ENCODE measurements around the gene ZFR2.
"Not testable (repeated sequence)": the region's sequence is repeated elsewhere in the genome, so short reads cannot be mapped to it uniquely, and the experiment has no call there.

- TF ChIP-seq, protein P1, sequence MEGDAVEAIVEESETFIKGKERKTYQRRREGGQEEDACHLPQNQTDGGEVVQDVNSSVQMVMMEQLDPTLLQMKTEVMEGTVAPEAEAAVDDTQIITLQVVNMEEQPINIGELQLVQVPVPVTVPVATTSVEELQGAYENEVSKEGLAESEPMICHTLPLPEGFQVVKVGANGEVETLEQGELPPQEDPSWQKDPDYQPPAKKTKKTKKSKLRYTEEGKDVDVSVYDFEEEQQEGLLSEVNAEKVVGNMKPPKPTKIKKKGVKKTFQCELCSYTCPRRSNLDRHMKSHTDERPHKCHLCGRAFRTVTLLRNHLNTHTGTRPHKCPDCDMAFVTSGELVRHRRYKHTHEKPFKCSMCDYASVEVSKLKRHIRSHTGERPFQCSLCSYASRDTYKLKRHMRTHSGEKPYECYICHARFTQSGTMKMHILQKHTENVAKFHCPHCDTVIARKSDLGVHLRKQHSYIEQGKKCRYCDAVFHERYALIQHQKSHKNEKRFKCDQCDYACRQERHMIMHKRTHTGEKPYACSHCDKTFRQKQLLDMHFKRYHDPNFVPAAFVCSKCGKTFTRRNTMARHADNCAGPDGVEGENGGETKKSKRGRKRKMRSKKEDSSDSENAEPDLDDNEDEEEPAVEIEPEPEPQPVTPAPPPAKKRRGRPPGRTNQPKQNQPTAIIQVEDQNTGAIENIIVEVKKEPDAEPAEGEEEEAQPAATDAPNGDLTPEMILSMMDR (IDR thresholded peaks at IDR 0.05) = not testable (repeated sequence)
- TF ChIP-seq POLR2A, EP300 (IDR thresholded peaks at IDR 0.05): not testable (repeated sequence)
These were observed 103.1 kb downstream of the ZFR2 start for GRCh38 chr19:3765757-3766156.

Data from tibial nerve (tissue), 4 donors.